Coronary artery (tissue), 2 donors: ENCODE data around the gene EXOC6B.

Experiments
- DNase-seq: peaks from one replicate; pipeline ENCODE4 v3.0.0-alpha.2; 2017; ENCODE audit warnings: low spot score
- H3K27ac ChIP-seq, 2 donors: fragments of 200-600 bp; sonication (generic); one replicate each; pipeline ENCODE4 v1.5.1; 2016 to 2019
- H3K4me3 ChIP-seq: fragments of 200-600 bp; sonication (generic); 2 replicates; pipeline ENCODE4 v1.5.1; 2016; ENCODE audit warnings: mild to moderate bottlenecking, moderate library complexity
- TF ChIP-seq, protein P1 (sequence below): fragments of 200-600 bp; sonication (generic); IDR thresholded peaks from one replicate; pipeline ENCODE4 v1.5.1; 2019; ENCODE audit warnings: antibody characterized with exemption

EXOC6B gene

GRCh38 chr2:72414137-72414760 is 411.6 kb downstream of the EXOC6B start:
- no peak for DNase-seq
- H3K4me3 ChIP-seq = no peak overlapping the region
- TF ChIP-seq, protein P1, sequence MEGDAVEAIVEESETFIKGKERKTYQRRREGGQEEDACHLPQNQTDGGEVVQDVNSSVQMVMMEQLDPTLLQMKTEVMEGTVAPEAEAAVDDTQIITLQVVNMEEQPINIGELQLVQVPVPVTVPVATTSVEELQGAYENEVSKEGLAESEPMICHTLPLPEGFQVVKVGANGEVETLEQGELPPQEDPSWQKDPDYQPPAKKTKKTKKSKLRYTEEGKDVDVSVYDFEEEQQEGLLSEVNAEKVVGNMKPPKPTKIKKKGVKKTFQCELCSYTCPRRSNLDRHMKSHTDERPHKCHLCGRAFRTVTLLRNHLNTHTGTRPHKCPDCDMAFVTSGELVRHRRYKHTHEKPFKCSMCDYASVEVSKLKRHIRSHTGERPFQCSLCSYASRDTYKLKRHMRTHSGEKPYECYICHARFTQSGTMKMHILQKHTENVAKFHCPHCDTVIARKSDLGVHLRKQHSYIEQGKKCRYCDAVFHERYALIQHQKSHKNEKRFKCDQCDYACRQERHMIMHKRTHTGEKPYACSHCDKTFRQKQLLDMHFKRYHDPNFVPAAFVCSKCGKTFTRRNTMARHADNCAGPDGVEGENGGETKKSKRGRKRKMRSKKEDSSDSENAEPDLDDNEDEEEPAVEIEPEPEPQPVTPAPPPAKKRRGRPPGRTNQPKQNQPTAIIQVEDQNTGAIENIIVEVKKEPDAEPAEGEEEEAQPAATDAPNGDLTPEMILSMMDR = no peak
- no peak overlapping the region for H3K27ac ChIP-seq

DNA sequence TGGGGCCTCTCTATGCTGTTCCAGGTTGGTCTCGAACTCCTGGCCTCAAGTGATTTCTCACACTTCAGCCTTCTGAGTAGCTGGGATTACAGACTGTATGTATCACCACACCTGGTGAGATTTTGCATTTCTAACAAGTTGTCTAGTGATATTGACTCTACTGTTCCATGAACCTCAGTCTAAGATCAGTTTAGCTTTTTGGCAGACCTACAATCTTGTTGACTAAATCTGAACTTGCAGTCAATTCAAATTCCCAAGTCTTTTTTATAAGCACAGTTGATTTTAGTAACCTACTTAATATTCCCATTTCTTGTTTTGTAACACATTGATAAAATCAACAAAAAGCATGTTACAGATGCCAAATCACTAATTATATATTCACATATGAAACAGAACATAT is 412.1 kb downstream of the EXOC6B start:
- H3K4me3 ChIP-seq = no peak overlapping the region
- no peak overlapping the region for H3K27ac ChIP-seq
- no peak for DNase-seq
- TF ChIP-seq, protein P1 = no peak

- DNase-seq = no peak
- TF ChIP-seq, protein P1 = no peak
- Histone ChIP-seq H3K4me3 (no peak overlapping the region), H3K27ac (no peak overlapping the region)
These were observed 413.6 kb downstream of the EXOC6B start for GRCh38 chr2:72412214-72412613.

- DNase-seq = no peak
- TF ChIP-seq, protein P1 = no peak
- Histone ChIP-seq H3K4me3 (no peak overlapping the region), H3K27ac (no peak overlapping the region)
These were observed 426.0 kb downstream of the EXOC6B start for GRCh38 chr2:72399879-72400278.

- H3K4me3 ChIP-seq = no peak overlapping the region
- TF ChIP-seq, protein P1 = no peak
- no peak overlapping the region for H3K27ac ChIP-seq
- no peak for DNase-seq
These were observed 430.7 kb downstream of the EXOC6B start for GRCh38 chr2:72395096-72395495.

GRCh38 chr2:72394541-72395070 is 431.2 kb downstream of the EXOC6B start:
- no peak overlapping the region for H3K27ac ChIP-seq
- DNase-seq = no peak
- H3K4me3 ChIP-seq = no peak overlapping the region
- TF ChIP-seq, protein P1 = no peak

DNA sequence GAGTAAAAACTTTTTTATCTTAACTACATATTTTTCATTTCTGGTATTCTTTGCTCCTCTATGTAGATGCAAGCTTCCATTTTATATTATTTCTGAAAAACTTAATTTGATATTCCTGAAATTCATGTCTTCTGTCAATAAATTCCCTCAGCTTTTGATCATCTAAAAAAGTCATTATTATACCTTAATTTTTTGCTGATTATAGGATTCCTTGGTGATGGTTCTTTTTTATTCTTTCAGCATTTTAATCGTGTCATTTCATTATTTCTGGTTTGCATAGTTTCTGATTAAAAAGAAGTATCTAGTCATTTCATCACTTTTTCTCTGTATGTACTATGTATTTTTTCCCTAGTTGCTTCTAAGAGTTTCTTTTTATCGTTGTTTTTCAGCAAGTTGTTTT is 436.4 kb downstream of the EXOC6B start:
- H3K4me3 ChIP-seq = no peak overlapping the region
- DNase-seq = no peak
- TF ChIP-seq, protein P1 = no peak
- no peak overlapping the region for H3K27ac ChIP-seq
